HG03442 (cell line): Measurements from ENCODE around the gene BTBD1.

Source experiments
- ATAC-seq: cut with Tn5 transposase; IDR thresholded peaks from one replicate; pipeline ENCODE4 v1.9.1; 2021; ENCODE audit warnings: mild to moderate bottlenecking, moderate library complexity; ENCODE audit not compliant: unreplicated experiment

Gene BTBD1

GRCh38 chr15:83066734-83067637 is at the start of gene BTBD1:
TSS of gene BTBD1 (minus strand) at chr15:83067252. CDS start at chr15:83067151, 101 bp downstream.
- ATAC-seq = peak; percentile 85

- peak; percentile 72 for ATAC-seq
Measured at GRCh38 chr15:83115831-83116565, 48.9 kb upstream of the BTBD1 start.

- no peak for ATAC-seq
Measured at GRCh38 chr15:83115410-83115809, 48.4 kb upstream of the BTBD1 start.

GRCh38 chr15:83114856-83115255 is 47.8 kb upstream of the BTBD1 start:
- ATAC-seq = no peak

- ATAC-seq = no peak
Measured at GRCh38 chr15:83113881-83114674, 47.0 kb upstream of the BTBD1 start.

GRCh38 chr15:83112956-83113299 is 45.9 kb upstream of the BTBD1 start:
- no peak for ATAC-seq

GRCh38 chr15:83112233-83112955 is 45.3 kb upstream of the BTBD1 start:
- ATAC-seq = no peak

GRCh38 chr15:83111149-83111548 is 44.1 kb upstream of the BTBD1 start:
- no peak for ATAC-seq

GRCh38 chr15:83110381-83110780 is 43.3 kb upstream of the BTBD1 start:
- no peak for ATAC-seq

GRCh38 chr15:83109532-83109931 is 42.5 kb upstream of the BTBD1 start:
- ATAC-seq = no peak

GRCh38 chr15:83108266-83109219 is 41.5 kb upstream of the BTBD1 start:
- ATAC-seq = peak; percentile 53

- peak; percentile 8 for ATAC-seq
Measured at GRCh38 chr15:83107841-83108181, 40.8 kb upstream of the BTBD1 start.

GRCh38 chr15:83106994-83107840 is 40.2 kb upstream of the BTBD1 start, which contains the start of gene TM6SF1:
TSS of gene TM6SF1 (plus strand) at chr15:83107645. CDS start at chr15:83107681, 36 bp downstream.
- peak; percentile 38 for ATAC-seq

- ATAC-seq = no peak
Measured at GRCh38 chr15:83105440-83105839, 38.4 kb upstream of the BTBD1 start.

GRCh38 chr15:83104141-83104540 is 37.1 kb upstream of the BTBD1 start:
- ATAC-seq = no peak

GRCh38 chr15:83102346-83102745 is 35.3 kb upstream of the BTBD1 start:
- no peak for ATAC-seq

GRCh38 chr15:83100097-83100646 is 33.1 kb upstream of the BTBD1 start:
- no peak for ATAC-seq

- no peak for ATAC-seq
Measured at GRCh38 chr15:83099290-83099689, 32.2 kb upstream of the BTBD1 start.
